C4-2B (cell line): Measurements from ENCODE around the gene NUP205.
"Not testable (repeated sequence)": the region's sequence is repeated elsewhere in the genome, so short reads cannot be mapped to it uniquely, and the experiment has no call there.

ENCODE experiments used
- H3K27ac ChIP-seq: fragments of 450-650 bp; 2 replicates; pipeline ENCODE4 v1.5.1; 2017
- CTCF ChIP-seq: fragments of 450-650 bp; conservative IDR thresholded peaks from 2 replicates; pipeline ENCODE4 v1.5.1; 2017; ENCODE audit warnings: mild to moderate bottlenecking
- ZFX ChIP-seq: fragments of 450-650 bp; IDR thresholded peaks from 2 replicates; pipeline ENCODE4 v1.6.1; 2017

NUP205 gene

GRCh38 chr7:135661311-135662122 is 103.8 kb downstream of the NUP205 start:
- H3K27ac ChIP-seq: peak overlapping the region; percentile 87
- TF ChIP-seq CTCF (no peak), ZFX (no peak)

- peak overlapping the region; percentile 87 for H3K27ac ChIP-seq
- TF ChIP-seq CTCF: no peak; the same call in 1 of the 2 replicates
- TF ChIP-seq ZFX: no peak
These were observed 104.3 kb downstream of the NUP205 start for GRCh38 chr7:135662123-135662372.

GRCh38 chr7:135662373-135663114 is 104.8 kb downstream of the NUP205 start, which contains the start of gene STMP1:
Gene STMP1, plus strand, starts transcription at chr7:135662514.
- peak within 1 kb of the TSS; percentile 87 for H3K27ac ChIP-seq
- TF ChIP-seq ZFX (peak; percentile 62), CTCF (peak; percentile 69)

- no peak for TF ChIP-seq CTCF
- TF ChIP-seq ZFX: no peak
- no peak overlapping the region for H3K27ac ChIP-seq
These were observed 106.4 kb downstream of the NUP205 start for GRCh38 chr7:135664046-135664589.

GRCh38 chr7:135665042-135665441 is 107.3 kb downstream of the NUP205 start:
- no peak overlapping the region for H3K27ac ChIP-seq
- TF ChIP-seq CTCF: no peak
- TF ChIP-seq ZFX: no peak

- H3K27ac ChIP-seq: no peak overlapping the region
- no peak for TF ChIP-seq ZFX
- no peak for TF ChIP-seq CTCF
These were observed 108.4 kb downstream of the NUP205 start for GRCh38 chr7:135666156-135666555.

- TF ChIP-seq CTCF (no peak), ZFX (no peak)
- no peak overlapping the region for H3K27ac ChIP-seq
These were observed 109.1 kb downstream of the NUP205 start for GRCh38 chr7:135666846-135667245.

- H3K27ac ChIP-seq: not testable (repeated sequence)
These were observed 109.9 kb downstream of the NUP205 start for GRCh38 chr7:135667626-135668025.

GRCh38 chr7:135668852-135669395 is 111.2 kb downstream of the NUP205 start:
- H3K27ac ChIP-seq: not testable (repeated sequence)
